NCI-H345 treated with DMSO at 0.1 percent for 48 hours (cell line): ENCODE data around the gene PCDHGA10.
"Not testable (repeated sequence)": the region's sequence is repeated elsewhere in the genome, so short reads cannot be mapped to it uniquely, and the experiment has no call there.

Experiments
- DNase-seq: peaks from one replicate; lab custom pipeline; 2025; ENCODE audit not compliant: unreplicated experiment; lab: John Stamatoyannopoulos, UW

Gene PCDHGA10

DNA sequence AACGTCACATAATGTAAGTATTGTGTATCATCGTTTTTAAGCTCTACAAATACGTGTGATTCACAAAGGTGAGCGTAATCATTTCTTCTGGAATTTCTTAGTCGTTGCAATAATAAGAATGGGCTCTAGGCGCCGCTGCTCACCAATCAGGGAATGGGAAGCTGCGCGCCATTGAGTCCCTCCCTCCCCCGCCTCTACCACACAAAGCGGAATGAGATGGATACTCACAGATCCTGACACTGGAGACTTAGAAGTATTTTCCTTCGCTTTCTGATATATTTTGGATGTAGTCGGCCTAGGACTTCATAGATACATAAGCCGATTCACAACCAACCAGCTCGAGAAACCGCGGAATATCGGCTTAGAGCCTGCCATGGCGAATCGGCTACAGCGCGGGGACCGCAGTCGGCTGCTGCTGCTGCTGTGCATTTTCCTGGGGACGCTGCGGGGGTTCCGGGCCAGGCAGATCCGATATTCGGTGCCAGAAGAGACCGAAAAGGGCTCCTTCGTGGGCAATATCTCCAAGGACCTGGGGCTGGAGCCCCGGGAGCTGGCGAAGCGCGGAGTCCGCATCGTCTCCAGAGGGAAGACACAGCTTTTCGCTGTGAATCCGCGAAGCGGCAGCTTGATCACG lies 8.2 kb downstream of the PCDHGA10 start, which contains the start of gene PCDHGA11:
TSS of gene PCDHGA11 (plus strand) at position 197 of the 634 bp plus-strand sequence. CDS start at position 374, 177 bp downstream.
- no peak for DNase-seq

- no peak for DNase-seq
These were observed 8.7 kb downstream of the PCDHGA10 start for GRCh38 chr5:141421489-141421855.

- no peak for DNase-seq
These were observed 10.0 kb downstream of the PCDHGA10 start for GRCh38 chr5:141422742-141423291.

DNA sequence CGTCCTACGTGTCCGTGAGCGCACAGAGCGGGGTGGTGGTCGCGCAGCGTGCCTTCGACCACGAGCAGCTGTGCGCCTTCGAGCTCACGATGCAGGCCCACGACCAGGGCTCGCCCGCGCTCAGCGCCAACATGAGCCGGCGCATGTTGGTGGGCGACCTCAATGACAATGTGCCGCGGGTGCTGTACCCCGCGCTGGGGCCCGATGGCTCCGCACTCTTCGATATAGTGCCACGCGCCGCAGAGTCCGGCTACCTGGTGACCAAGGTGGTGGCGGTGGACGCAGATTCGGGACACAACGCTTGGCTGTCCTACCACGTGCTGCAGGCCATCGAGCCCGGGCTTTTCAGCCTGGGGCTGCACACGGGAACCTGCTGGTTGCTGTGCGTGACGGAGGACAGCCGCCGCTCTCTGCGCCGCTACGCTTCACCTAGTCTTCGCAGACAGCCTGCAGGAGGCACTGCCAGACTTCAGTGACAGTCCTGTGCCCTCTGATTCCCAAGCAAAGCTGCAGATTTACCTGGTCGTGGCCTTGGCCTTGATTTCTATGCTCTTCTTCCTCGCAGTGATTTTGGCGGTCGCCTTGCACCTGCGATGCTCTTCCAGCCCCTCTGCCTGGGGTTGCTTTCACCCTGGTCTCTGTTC lies 15.1 kb downstream of the PCDHGA10 start:
- DNase-seq, result no peak

DNA sequence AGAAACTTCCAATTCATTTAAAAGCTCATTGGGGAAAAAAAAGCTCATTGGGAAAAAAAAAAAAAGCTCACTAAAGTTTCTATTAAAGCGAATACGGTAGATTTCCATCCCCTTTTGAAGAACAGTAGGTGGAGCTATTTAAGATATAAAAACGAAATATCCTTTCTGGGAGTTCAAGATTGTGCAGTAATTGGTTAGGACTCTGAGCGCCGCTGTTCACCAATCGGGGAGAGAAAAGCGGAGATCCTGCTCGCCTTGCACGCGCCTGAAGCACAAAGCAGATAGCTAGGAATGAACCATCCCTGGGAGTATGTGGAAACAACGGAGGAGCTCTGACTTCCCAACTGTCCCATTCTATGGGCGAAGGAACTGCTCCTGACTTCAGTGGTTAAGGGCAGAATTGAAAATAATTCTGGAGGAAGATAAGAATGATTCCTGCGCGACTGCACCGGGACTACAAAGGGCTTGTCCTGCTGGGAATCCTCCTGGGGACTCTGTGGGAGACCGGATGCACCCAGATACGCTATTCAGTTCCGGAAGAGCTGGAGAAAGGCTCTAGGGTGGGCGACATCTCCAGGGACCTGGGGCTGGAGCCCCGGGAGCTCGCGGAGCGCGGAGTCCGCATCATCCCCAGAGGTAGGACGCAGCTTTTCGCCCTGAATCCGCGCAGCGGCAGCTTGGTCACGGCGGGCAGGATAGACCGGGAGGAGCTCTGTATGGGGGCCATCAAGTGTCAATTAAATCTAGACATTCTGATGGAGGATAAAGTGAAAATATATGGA lies 17.7 kb downstream of the PCDHGA10 start, which contains the start of gene PCDHGA12:
TSS of gene PCDHGA12 (plus strand) at position 176 of the 782 bp plus-strand sequence. CDS start at position 429, 253 bp downstream.
- no peak for DNase-seq

GRCh38 chr5:141431286-141431685 lies 18.5 kb downstream of the PCDHGA10 start:
- DNase-seq, result no peak

DNA sequence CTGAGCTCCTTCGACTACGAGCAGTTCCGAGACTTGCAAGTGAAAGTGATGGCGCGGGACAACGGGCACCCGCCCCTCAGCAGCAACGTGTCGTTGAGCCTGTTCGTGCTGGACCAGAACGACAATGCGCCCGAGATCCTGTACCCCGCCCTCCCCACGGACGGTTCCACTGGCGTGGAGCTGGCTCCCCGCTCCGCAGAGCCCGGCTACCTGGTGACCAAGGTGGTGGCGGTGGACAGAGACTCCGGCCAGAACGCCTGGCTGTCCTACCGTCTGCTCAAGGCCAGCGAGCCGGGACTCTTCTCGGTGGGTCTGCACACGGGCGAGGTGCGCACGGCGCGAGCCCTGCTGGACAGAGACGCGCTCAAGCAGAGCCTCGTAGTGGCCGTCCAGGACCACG lies 19.5 kb downstream of the PCDHGA10 start:
- not testable (repeated sequence) for DNase-seq

DNA sequence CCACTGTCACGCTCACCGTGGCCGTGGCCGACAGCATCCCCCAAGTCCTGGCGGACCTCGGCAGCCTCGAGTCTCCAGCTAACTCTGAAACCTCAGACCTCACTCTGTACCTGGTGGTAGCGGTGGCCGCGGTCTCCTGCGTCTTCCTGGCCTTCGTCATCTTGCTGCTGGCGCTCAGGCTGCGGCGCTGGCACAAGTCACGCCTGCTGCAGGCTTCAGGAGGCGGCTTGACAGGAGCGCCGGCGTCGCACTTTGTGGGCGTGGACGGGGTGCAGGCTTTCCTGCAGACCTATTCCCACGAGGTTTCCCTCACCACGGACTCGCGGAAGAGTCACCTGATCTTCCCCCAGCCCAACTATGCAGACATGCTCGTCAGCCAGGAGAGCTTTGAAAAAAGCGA lies 19.9 kb downstream of the PCDHGA10 start:
- DNase-seq, result not testable (repeated sequence)

DNA sequence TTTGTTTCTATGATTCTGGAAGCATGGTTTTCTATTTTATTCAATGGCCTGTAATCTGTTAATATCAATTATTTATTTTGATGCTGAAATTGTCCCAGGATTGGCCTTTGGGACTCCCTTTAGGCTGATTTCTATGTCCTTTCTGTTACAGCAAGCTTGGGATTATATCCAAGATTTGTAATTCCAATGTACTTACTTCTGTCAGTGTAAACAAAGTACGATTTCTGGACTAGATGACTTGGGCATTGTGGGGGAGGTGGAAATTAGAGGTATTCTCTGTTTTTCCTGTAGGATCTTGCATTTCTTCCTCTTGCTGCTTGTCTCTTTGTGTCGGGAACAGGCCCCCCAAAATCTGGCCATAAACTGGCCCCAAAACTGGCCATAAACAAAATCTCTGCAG lies 21.2 kb downstream of the PCDHGA10 start:
- no peak for DNase-seq

GRCh38 chr5:141437221-141437620 lies 24.4 kb downstream of the PCDHGA10 start:
- no peak for DNase-seq

DNA sequence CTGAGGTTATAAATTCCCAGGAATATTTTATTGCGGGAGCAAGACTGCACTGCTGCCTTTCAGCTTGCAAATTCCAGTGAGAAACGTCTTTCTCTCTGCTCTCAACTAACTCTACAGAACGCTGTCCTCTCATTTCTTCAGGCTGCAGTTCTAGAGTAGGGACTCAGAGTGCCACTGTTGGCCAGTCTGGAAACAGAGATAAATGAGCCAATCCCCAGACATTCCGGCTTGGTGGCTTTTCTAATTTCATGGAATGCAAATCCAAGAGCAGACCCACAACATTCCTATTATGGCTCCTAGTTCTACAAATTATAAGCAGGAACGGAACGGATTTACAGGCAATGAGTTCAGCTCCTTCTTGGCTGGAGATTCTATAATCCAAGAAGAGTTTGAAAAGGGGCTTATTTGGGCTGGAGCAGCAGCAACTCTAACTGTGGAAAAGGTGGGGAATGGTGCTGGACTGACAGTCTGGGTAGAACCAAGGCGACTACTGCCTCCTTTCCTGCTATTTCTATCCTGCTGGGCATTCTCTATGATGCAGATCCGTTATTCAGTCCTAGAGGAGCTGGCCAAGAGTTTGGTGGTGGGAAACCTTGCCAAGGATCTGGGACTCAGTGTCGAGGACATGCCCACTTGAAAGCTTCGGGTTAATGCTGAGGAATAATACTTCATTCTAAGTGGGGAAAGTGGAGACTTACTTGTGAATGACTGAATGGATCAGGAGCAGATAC lies 26.8 kb downstream of the PCDHGA10 start:
- no peak for DNase-seq

GRCh38 chr5:141440341-141440740 lies 27.6 kb downstream of the PCDHGA10 start:
- DNase-seq, result no peak

GRCh38 chr5:141441571-141442170 lies 28.9 kb downstream of the PCDHGA10 start:
- DNase-seq, result no peak

GRCh38 chr5:141465351-141465750 lies 52.6 kb downstream of the PCDHGA10 start:
- DNase-seq, result no peak
